Measurements from ENCODE around the gene PLEKHG4.

The PLEKHG4 gene

DNA sequence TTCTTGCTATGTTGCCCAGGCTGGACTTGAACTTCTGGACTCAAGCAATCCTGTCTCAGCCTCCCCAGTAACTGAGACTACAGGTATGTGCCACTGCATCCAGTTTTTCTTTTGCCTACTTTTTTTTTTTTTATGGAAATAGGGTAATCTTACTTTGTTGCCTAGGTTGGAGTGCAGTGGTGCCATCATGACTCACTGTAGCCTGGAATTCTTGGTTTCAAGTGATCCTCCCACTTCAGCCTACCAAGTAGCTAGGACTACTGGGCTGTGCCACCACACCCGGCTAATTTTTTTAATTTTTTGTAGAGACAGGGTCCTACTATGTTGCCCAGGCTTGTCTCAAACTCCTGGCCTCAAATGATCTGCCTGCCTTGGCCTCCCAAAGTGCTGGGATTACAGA lies 57.3 kb downstream of the PLEKHG4 start:
- no peak for DNase-seq

All from NCI-H526 treated with DMSO at 0.1 percent for 48 hours (cell line).